ENCODE data around the gene CAVIN3. TPM values are rescaled to one million over a fixed set of nuclear protein-coding genes. Genes with fewer than 3 reads are reported as not detected.

CAVIN3 gene
- total RNA-seq, 1 donor from 2014 or later, result 2.9 TPM

GRCh38 chr11:6315811-6316425, 4.4 kb downstream of the CAVIN3 start:
- TF ChIP-seq CTCF (IDR thresholded peaks at IDR 0.05), result peak; percentile 92
- TF ChIP-seq EZH2 (IDR thresholded peaks at IDR 0.05), result no peak
- no peak for TF ChIP-seq EZH2phosphoT487 (IDR thresholded peaks at IDR 0.05)
- Histone ChIP-seq H3K4me1 (peaks cover 20% of the 10 kb centered on the region), H3K79me2 (ENCODE audit: low read depth) (no peaks in the 10 kb centered on the region), H3K9ac (no peak overlapping the region), H3K4me2 (peak overlapping the region; percentile 2), H3K4me3 (no peak overlapping the region), H3F3A (ENCODE audit: low read depth) (peaks cover 33% of the 10 kb centered on the region), H2AFZ (replicated peaks) (no peak overlapping the region), H3K27me3 (no peaks in the 10 kb centered on the region), H3K36me3 (no peaks in the 10 kb centered on the region), H3K27ac (no peak overlapping the region), H3K9me3 (ENCODE audit: low read depth) (no peaks in the 10 kb centered on the region), H4K20me1 (ENCODE audit: low read depth) (no peaks in the 10 kb centered on the region)
- Mint-ChIP-seq H3K9me3 (no peaks in the 10 kb centered on the region), H3K27ac (no peak overlapping the region), H3K27me3 (ENCODE audit: insufficient read depth, low read depth) (peaks cover 9% of the 10 kb centered on the region), H3K4me1 (peaks cover 16% of the 10 kb centered on the region), H3K4me3 (no peak overlapping the region), H3K36me3 (no peaks in the 10 kb centered on the region)
- DNase-seq (ENCODE audit: low spot score), result peak; percentile 90

- H2AFZ ChIP-seq (replicated peaks), result no peak overlapping the region
- peaks cover 11% of the 10 kb centered on the region for H3K4me1 ChIP-seq
- no peaks in the 10 kb centered on the region for H3K9me3 ChIP-seq (ENCODE audit: low read depth)
- H3K79me2 ChIP-seq (ENCODE audit: low read depth), result no peaks in the 10 kb centered on the region
- no peaks in the 10 kb centered on the region for H3K27me3 ChIP-seq
- H3K9me3 Mint-ChIP-seq, result no peaks in the 10 kb centered on the region
- H3K4me3 ChIP-seq, result no peak overlapping the region
- H3F3A ChIP-seq (ENCODE audit: low read depth), result no peaks in the 10 kb centered on the region
- no peak overlapping the region for H3K27ac Mint-ChIP-seq
- peaks cover 2% of the 10 kb centered on the region for H3K27me3 Mint-ChIP-seq (ENCODE audit: insufficient read depth, low read depth)
- no peaks in the 10 kb centered on the region for H3K36me3 ChIP-seq
- no peak overlapping the region for H3K4me3 Mint-ChIP-seq
- no peak for DNase-seq (ENCODE audit: low spot score)
- H3K4me1 Mint-ChIP-seq, result peaks cover 9% of the 10 kb centered on the region
- TF ChIP-seq EZH2 (IDR thresholded peaks at IDR 0.05), result no peak
- TF ChIP-seq EZH2phosphoT487 (IDR thresholded peaks at IDR 0.05), result no peak
- TF ChIP-seq CTCF (IDR thresholded peaks at IDR 0.05), result no peak
- no peak overlapping the region for H3K27ac ChIP-seq
- H3K36me3 Mint-ChIP-seq, result no peaks in the 10 kb centered on the region
- H3K4me2 ChIP-seq, result no peak overlapping the region
- no peak overlapping the region for H3K9ac ChIP-seq
- H4K20me1 ChIP-seq (ENCODE audit: low read depth), result no peaks in the 10 kb centered on the region
Measured at GRCh38 chr11:6312106-6312505, 8.2 kb downstream of the CAVIN3 start.

- peaks cover 13% of the 10 kb centered on the region for H3F3A ChIP-seq (ENCODE audit: low read depth)
- no peak for TF ChIP-seq EZH2phosphoT487 (IDR thresholded peaks at IDR 0.05)
- no peak for TF ChIP-seq EZH2 (IDR thresholded peaks at IDR 0.05)
- TF ChIP-seq CTCF (IDR thresholded peaks at IDR 0.05), result no peak
- peak overlapping the region; percentile 50 for H3K4me2 ChIP-seq
- H3K27me3 ChIP-seq, result no peaks in the 10 kb centered on the region
- no peak overlapping the region for H3K4me3 ChIP-seq
- H3K27me3 Mint-ChIP-seq (ENCODE audit: insufficient read depth, low read depth), result peaks cover 4% of the 10 kb centered on the region
- H3K9me3 Mint-ChIP-seq, result no peaks in the 10 kb centered on the region
- H4K20me1 ChIP-seq (ENCODE audit: low read depth), result no peaks in the 10 kb centered on the region
- H2AFZ ChIP-seq (replicated peaks), result peak overlapping the region; percentile 74
- no peak overlapping the region for H3K27ac ChIP-seq
- no peak overlapping the region for H3K4me3 Mint-ChIP-seq
- peaks cover 46% of the 10 kb centered on the region for H3K4me1 ChIP-seq
- no peak overlapping the region for H3K27ac Mint-ChIP-seq
- DNase-seq (ENCODE audit: low spot score), result peak; percentile 63
- H3K9me3 ChIP-seq (ENCODE audit: low read depth), result no peaks in the 10 kb centered on the region
- peaks cover 30% of the 10 kb centered on the region for H3K4me1 Mint-ChIP-seq
- no peaks in the 10 kb centered on the region for H3K36me3 ChIP-seq
- H3K79me2 ChIP-seq (ENCODE audit: low read depth), result no peaks in the 10 kb centered on the region
- H3K9ac ChIP-seq, result no peak overlapping the region
- H3K36me3 Mint-ChIP-seq, result no peaks in the 10 kb centered on the region
Measured at GRCh38 chr11:6307876-6308275, 12.4 kb downstream of the CAVIN3 start.

All from neural progenitor cell (in vitro differentiated cells).